Panc1 (cell line): ENCODE data around the gene NRK. TPM values are rescaled to one million over a fixed set of nuclear protein-coding genes. Genes with fewer than 3 reads are reported as not detected.

Experiments used
- ATAC-seq: fragments of 200-7000 bp; cut with Tn5 transposase; 2 replicates; pipeline ENCODE4 v1.9.1; 2020; ENCODE audit warnings: mild to moderate bottlenecking, moderate library complexity
- BruUV-seq: library from RNA; stranded (reverse); fragments of 400-500 nt; replicated peaks from 2 replicates; lab custom pipeline; 2021; lab: Mats Ljungman, UMichigan
- CTCF ChIA-PET: fragments of 300-600 bp; sonication (Branson Sonifier 250); formaldehyde crosslinking; loops from one replicate; lab custom pipeline; 2022; ENCODE audit warnings: antibody characterized with exemption; lab: Charles Lee
- POLR2A ChIA-PET: fragments of 300-600 bp; sonication (Branson Sonifier 250); formaldehyde crosslinking; loops from one replicate; lab custom pipeline; 2022; ENCODE audit warnings: antibody characterized with exemption; lab: Charles Lee
- DNase-seq: peaks from one replicate; pipeline ENCODE4 v3.0.0-alpha.2; 2010; ENCODE audit warnings: low read depth, low spot score
- H3K27ac ChIP-seq: 2 replicates; pipeline ENCODE4 v1.5.1; 2011; ENCODE audit warnings: mild to moderate bottlenecking, low read length, inconsistent platforms
- H3K27me3 ChIP-seq: fragments of 200-500 bp; sonication (Bioruptor generic); 2 replicates; pipeline ENCODE4 v1.6.0; 2014; ENCODE audit warnings: low read length, inconsistent platforms; ENCODE audit not compliant: control insufficient read depth, insufficient read depth
- H3K36me3 ChIP-seq: fragments of 200-500 bp; sonication (Bioruptor generic); 2 replicates; pipeline ENCODE4 v1.5.1; 2014; ENCODE audit warnings: inconsistent platforms, mild to moderate bottlenecking, low read length, moderate library complexity; ENCODE audit not compliant: control insufficient read depth, insufficient read depth
- H3K4me1 ChIP-seq: 2 replicates; pipeline ENCODE4 v1.5.1; 2011; ENCODE audit warnings: inconsistent platforms, mild to moderate bottlenecking, low read length, moderate library complexity; ENCODE audit not compliant: control insufficient read depth, insufficient read depth
- H3K4me3 ChIP-seq, 2 experiments: 2 replicates each; pipeline ENCODE4 v1.5.1; 2011 to 2012; ENCODE audit warnings: low read depth in 2 of 2, low read length in 2 of 2, mild to moderate bottlenecking in 2 of 2, inconsistent platforms in 1 of 2, moderate library complexity in 1 of 2
- H3K9me3 ChIP-seq: fragments of 200-500 bp; sonication (Bioruptor generic); 2 replicates; pipeline ENCODE4 v1.5.1; 2014; ENCODE audit warnings: low read depth, mild to moderate bottlenecking, inconsistent platforms, low read length, moderate library complexity; ENCODE audit not compliant: control insufficient read depth, insufficient read depth
- CTCF ChIP-seq: fragments of 450-650 bp; IDR thresholded peaks from 2 replicates; pipeline ENCODE4 v1.5.1; 2017; ENCODE audit warnings: mild to moderate bottlenecking
- POLR2AphosphoS5 ChIP-seq: IDR thresholded peaks from 2 replicates; pipeline ENCODE4 v1.6.1; 2012; ENCODE audit warnings: mild to moderate bottlenecking, low read depth, low read length, moderate library complexity
- REST ChIP-seq, 2 experiments: IDR thresholded peaks; 2 replicates each; pipeline ENCODE4 v1.6.1; 2011 to 2012; ENCODE audit warnings: low read depth in 2 of 2, control low read depth in 1 of 2, low read length in 1 of 2, mild to moderate bottlenecking in 1 of 2, moderate library complexity in 1 of 2; ENCODE audit not compliant: insufficient read depth in 1 of 2
- SIN3A ChIP-seq: IDR thresholded peaks from 2 replicates; pipeline ENCODE4 v1.6.1; 2012; ENCODE audit warnings: low read depth, mild to moderate bottlenecking, low read length, moderate library complexity, borderline replicate concordance; ENCODE audit not compliant: insufficient read depth
- TCF7L2 ChIP-seq: IDR thresholded peaks from 2 replicates; pipeline ENCODE4 v1.6.1; 2011; ENCODE audit warnings: mild to moderate bottlenecking, low read depth, low read length, inconsistent platforms
- in situ Hi-C: cut with HindIII; loops from 2 replicates; pipeline ENCODE4 v1.10.0; 2016; ENCODE audit warnings: low sequenced_read_pairs, low pct_unique_long_range_greater_than_20kb
- intact Hi-C: fragments of 100-400 bp; cut with micrococcal nuclease; formaldehyde crosslinking; loops from one replicate; pipeline ENCODE4 v1.10.0; 2022; ENCODE audit not compliant: unreplicated experiment
- total RNA-seq: library from RNA; stranded (reverse); gene quantifications from one replicate; pipeline ENCODE4 v1.2.1, GENCODE V29; 2021; ENCODE audit not compliant: unreplicated experiment

Gene NRK
- total RNA-seq, 1 experiment from 2014 or later = 0.03 TPM

- H3K36me3 ChIP-seq = no peaks in the 10 kb centered on the region
- ChIA-PET POLR2A (no interaction called here), CTCF (no interaction called here)
- H3K9me3 ChIP-seq = no peaks in the 10 kb centered on the region
- ATAC-seq (no peak), DNase-seq (no peak)
- no peaks in the 10 kb centered on the region for H3K4me1 ChIP-seq
- no TSS peak for BruUV-seq
- H3K4me3 ChIP-seq = no peak overlapping the region
- H3K27me3 ChIP-seq = no peaks in the 10 kb centered on the region
- in situ Hi-C loops (no loop called here), intact Hi-C loops (no loop called here)
- no peak overlapping the region for H3K27ac ChIP-seq
- TF ChIP-seq SIN3A (no peak), CTCF (no peak), POLR2AphosphoS5 (no peak), TCF7L2 (no peak), REST (IDR thresholded peaks at IDR 0.05; ENCODE audit: insufficient read depth in 1 of 2, low read depth in 2 of 2, low read length in 1 of 2) (no peak)
These were observed 58.2 kb downstream of the NRK start for GRCh38 chrX:105880491-105880890.

- Histone ChIP-seq H3K9me3 (no peaks in the 10 kb centered on the region), H3K27ac (no peak overlapping the region), H3K27me3 (no peaks in the 10 kb centered on the region), H3K4me3 (no peak overlapping the region), H3K4me1 (no peaks in the 10 kb centered on the region), H3K36me3 (no peaks in the 10 kb centered on the region)
- in situ Hi-C loops (no loop called here), intact Hi-C loops (no loop called here)
- ATAC-seq = no peak
- POLR2A ChIA-PET = no interaction called here
- BruUV-seq = no TSS peak
- CTCF ChIA-PET = no interaction called here
- TF ChIP-seq TCF7L2 (no peak), CTCF (no peak), POLR2AphosphoS5 (no peak), REST (IDR thresholded peaks at IDR 0.05; ENCODE audit: insufficient read depth in 1 of 2, low read depth in 2 of 2, low read length in 1 of 2) (no peak)
- DNase-seq = no peak
These were observed 60.4 kb downstream of the NRK start for GRCh38 chrX:105882581-105883275.
